ENCODE results near the gene RXRB.

The RXRB gene

DNA sequence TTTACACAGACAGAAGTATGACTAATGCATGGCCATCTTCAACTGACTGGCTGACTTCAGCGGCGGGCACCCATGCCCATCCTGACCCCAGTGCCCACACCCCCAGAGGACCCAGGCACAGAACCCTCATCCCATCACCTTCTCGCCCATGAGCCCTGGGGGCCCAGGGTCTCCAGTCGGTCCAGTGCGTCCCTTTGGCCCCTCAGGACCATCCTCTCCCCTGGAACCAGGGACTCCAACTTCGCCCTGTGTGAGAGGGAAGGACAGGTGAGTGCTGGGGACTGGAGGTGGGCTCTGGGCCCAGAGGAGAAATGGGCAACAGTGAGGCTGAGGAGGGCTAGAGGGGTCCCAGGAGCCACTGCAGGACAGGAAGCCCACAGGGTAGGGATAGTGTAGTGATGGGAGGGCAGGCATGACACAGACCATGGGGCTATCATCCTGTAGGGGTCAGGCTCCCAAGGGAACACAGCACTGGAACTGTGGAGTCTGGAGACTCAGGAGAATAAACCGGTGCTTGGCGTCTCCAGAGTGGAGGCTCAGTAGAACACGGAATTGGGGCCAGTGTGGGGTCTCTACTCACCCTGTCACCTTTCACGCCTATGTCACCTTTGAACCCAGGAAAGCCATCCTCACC is 24.9 kb downstream of the RXRB start:
- H3K27me3 ChIP-seq (ENCODE audit: insufficient read depth, poor library complexity, severe bottlenecking), result no peaks in the 10 kb centered on the region
- TF ChIP-seq GABPA (IDR thresholded peaks at IDR 0.05; ENCODE audit: low read depth), result no peak
- TF ChIP-seq, protein P1, sequence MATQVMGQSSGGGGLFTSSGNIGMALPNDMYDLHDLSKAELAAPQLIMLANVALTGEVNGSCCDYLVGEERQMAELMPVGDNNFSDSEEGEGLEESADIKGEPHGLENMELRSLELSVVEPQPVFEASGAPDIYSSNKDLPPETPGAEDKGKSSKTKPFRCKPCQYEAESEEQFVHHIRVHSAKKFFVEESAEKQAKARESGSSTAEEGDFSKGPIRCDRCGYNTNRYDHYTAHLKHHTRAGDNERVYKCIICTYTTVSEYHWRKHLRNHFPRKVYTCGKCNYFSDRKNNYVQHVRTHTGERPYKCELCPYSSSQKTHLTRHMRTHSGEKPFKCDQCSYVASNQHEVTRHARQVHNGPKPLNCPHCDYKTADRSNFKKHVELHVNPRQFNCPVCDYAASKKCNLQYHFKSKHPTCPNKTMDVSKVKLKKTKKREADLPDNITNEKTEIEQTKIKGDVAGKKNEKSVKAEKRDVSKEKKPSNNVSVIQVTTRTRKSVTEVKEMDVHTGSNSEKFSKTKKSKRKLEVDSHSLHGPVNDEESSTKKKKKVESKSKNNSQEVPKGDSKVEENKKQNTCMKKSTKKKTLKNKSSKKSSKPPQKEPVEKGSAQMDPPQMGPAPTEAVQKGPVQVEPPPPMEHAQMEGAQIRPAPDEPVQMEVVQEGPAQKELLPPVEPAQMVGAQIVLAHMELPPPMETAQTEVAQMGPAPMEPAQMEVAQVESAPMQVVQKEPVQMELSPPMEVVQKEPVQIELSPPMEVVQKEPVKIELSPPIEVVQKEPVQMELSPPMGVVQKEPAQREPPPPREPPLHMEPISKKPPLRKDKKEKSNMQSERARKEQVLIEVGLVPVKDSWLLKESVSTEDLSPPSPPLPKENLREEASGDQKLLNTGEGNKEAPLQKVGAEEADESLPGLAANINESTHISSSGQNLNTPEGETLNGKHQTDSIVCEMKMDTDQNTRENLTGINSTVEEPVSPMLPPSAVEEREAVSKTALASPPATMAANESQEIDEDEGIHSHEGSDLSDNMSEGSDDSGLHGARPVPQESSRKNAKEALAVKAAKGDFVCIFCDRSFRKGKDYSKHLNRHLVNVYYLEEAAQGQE (IDR thresholded peaks at IDR 0.05; ENCODE audit: insufficient replicate concordance, low read depth), result no peak
- TF ChIP-seq, protein P2, sequence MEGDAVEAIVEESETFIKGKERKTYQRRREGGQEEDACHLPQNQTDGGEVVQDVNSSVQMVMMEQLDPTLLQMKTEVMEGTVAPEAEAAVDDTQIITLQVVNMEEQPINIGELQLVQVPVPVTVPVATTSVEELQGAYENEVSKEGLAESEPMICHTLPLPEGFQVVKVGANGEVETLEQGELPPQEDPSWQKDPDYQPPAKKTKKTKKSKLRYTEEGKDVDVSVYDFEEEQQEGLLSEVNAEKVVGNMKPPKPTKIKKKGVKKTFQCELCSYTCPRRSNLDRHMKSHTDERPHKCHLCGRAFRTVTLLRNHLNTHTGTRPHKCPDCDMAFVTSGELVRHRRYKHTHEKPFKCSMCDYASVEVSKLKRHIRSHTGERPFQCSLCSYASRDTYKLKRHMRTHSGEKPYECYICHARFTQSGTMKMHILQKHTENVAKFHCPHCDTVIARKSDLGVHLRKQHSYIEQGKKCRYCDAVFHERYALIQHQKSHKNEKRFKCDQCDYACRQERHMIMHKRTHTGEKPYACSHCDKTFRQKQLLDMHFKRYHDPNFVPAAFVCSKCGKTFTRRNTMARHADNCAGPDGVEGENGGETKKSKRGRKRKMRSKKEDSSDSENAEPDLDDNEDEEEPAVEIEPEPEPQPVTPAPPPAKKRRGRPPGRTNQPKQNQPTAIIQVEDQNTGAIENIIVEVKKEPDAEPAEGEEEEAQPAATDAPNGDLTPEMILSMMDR (IDR thresholded peaks at IDR 0.05; ENCODE audit: insufficient read depth, low read length), result no peak
- no peak for TF ChIP-seq SPI1 (IDR thresholded peaks at IDR 0.05; ENCODE audit: borderline replicate concordance, low read depth)
- no peak for TF ChIP-seq POLR2AphosphoS5 (IDR thresholded peaks at IDR 0.05; ENCODE audit: low read depth)

DNA sequence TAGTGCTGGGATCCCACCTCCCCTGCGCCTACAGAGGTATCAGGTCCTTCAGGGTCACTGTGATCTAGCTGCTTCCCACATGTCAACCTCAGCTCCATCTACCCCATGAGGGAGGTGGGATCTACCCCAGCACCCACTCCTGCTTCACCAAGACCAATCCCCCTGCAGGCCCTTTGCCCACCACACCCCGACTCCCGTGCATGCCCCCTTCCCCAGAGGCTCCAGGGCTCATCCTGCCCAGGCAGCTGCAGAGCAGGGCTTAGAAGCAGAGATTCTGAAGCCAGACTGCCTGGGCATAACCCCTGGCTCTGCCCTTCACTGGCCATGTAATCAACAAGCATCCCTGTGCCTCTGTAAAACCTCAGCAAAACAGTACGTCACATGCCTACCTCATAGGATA is 25.7 kb downstream of the RXRB start:
- Histone ChIP-seq H3K4me3 (replicated peaks; ENCODE audit: insufficient read depth, low read length) (no peak overlapping the region), H3K27ac (replicated peaks) (no peak overlapping the region), H3K27me3 (ENCODE audit: insufficient read depth, poor library complexity, severe bottlenecking) (no peaks in the 10 kb centered on the region)
- DNase-seq (ENCODE audit: low read depth in 1 of 2, low spot score in 1 of 2), result no peak
- TF ChIP-seq, protein P2 (IDR thresholded peaks at IDR 0.05; ENCODE audit: insufficient read depth, low read length), result no peak
- TF ChIP-seq POLR2AphosphoS5 (IDR thresholded peaks at IDR 0.05; ENCODE audit: low read depth), result no peak
- TF ChIP-seq GABPA (IDR thresholded peaks at IDR 0.05; ENCODE audit: low read depth), result no peak
- no peak for TF ChIP-seq SPI1 (IDR thresholded peaks at IDR 0.05; ENCODE audit: borderline replicate concordance, low read depth)
- TF ChIP-seq, protein P1 (IDR thresholded peaks at IDR 0.05; ENCODE audit: insufficient replicate concordance, low read depth), result no peak

More for the DNA sequence above, 24.9 kb downstream of the RXRB start:
- Histone ChIP-seq H3K4me3 (replicated peaks; ENCODE audit: insufficient read depth, low read length) (no peak overlapping the region), H3K27ac (replicated peaks) (no peak overlapping the region)
- no peak for DNase-seq (ENCODE audit: low read depth in 1 of 2, low spot score in 1 of 2)

DNA sequence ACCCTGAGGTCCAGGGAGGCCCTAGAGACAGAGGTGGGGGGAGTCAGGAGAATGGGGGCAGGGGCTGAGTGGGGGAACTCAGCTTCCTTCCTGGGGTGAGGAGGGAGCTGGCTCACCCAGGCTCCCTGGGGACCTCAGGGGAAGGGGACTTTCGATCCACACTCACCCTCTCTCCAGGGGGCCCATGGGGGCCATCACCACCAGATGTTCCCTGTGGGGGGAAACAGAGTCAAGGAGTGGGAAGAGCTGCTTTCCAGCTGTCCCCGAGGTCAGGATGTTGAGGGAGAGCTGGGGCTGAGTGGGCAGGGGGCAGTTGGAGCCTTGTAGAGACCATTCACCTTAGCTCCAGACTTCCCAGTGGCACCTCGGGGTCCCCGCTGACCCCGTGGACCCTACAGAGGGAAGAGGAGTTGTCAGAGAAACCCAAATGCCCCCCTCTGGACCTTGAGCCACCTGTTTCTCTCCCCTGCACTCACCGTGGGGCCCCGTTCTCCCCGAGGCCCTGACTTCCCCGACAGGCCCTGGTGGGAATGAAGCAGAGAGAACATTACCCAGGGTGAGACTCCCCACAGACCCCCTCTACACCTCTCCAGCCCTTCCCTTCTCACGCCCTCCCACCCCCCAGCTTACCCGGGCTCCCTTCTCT is 26.8 kb downstream of the RXRB start:
- Histone ChIP-seq H3K27me3 (ENCODE audit: insufficient read depth, poor library complexity, severe bottlenecking) (no peaks in the 10 kb centered on the region), H3K27ac (replicated peaks) (no peak overlapping the region), H3K4me3 (replicated peaks; ENCODE audit: insufficient read depth, low read length) (no peak overlapping the region)
- no peak for TF ChIP-seq GABPA (IDR thresholded peaks at IDR 0.05; ENCODE audit: low read depth)
- no peak for TF ChIP-seq SPI1 (IDR thresholded peaks at IDR 0.05; ENCODE audit: borderline replicate concordance, low read depth)
- TF ChIP-seq, protein P2 (IDR thresholded peaks at IDR 0.05; ENCODE audit: insufficient read depth, low read length), result no peak
- TF ChIP-seq, protein P1 (IDR thresholded peaks at IDR 0.05; ENCODE audit: insufficient replicate concordance, low read depth), result no peak
- TF ChIP-seq POLR2AphosphoS5 (IDR thresholded peaks at IDR 0.05; ENCODE audit: low read depth), result no peak
- DNase-seq (ENCODE audit: low read depth in 1 of 2, low spot score in 1 of 2), result no peak

All from HL-60 (cell line).